Medulla oblongata (tissue), 1 donor: ENCODE data around the gene NPHP1.
"Not testable (repeated sequence)": the region's sequence is repeated elsewhere in the genome, so short reads cannot be mapped to it uniquely, and the experiment has no call there.

ENCODE experiments used
- DNase-seq: peaks from one replicate; pipeline ENCODE4 v3.0.0-alpha.2; 2015; ENCODE audit errors: extremely low spot score

NPHP1 gene

DNA sequence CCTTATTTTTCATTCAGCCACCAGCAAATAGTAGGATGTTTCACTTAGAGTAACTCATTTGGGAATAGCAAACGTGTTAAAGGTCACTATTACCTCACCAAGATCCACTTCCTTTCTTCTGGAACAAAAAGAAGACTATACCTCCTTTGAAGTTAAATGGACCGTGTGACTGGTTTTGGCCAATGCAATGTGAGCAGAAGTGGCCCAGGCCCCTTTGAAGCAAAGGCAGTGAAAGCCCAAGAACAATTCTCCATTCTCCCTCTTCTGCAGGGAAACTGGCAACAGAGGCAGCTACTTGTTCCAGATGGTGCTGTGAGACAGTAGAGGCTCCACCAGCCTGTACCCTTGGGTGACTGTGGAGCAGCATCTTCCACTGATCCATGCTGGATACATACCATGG, 77.9 kb downstream of the NPHP1 start:
- DNase-seq: peak; percentile 68

DNA sequence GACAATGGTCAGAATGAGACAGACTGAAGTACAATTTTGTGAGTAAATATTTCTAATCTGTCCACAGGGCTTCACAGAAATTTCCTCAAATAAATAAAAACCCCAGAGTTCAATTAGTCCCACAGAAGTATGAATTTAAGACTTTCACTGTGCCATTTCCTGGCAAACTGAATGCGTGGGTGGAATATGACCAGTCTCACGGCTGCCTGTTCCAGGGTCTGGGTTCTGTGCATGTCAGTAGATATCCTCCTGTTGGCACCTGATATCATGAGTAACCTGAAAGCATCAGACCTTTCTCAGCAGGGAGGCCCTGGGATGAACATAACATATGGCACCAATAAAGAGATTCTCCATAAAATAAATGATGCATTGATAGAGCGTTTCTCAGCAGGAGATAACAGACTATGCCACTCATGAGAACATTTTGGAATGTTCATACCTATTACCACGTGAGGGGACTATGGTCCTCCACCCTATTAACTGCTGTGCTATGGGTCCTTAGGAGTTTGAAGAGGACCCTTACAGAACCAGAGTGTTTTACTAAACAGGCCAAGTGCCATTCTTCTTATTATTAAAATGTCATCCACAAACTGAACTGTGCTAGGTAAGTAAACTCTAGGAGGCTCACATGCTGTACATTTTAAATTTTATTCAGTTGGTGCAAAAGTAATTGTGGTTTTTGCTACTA, 78.6 kb downstream of the NPHP1 start:
- DNase-seq: no peak

- DNase-seq: no peak
Observed at GRCh38 chr2:110124939-110125691, 79.7 kb downstream of the NPHP1 start.

GRCh38 chr2:110124038-110124825, 80.6 kb downstream of the NPHP1 start:
- no peak for DNase-seq

DNA sequence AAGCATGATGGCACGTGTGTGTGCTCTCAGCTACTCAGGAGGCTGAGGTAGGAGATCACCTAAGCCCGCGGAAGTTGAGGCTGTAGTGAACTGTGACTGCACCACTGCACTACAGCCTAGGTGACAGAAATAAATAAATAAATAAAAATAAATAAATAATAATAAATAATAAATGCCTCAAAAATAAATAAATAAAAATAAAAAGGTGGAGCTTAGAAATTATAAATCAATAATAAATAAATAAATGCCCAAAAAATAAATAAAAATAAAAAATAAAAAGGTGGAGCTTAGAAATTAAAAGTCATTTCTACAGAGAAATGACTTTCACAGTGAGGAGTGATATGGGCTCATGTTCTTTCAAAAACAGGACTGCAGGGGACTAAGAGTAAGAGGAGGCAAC, 83.2 kb downstream of the NPHP1 start:
- no peak for DNase-seq

- DNase-seq: no peak
Observed at GRCh38 chr2:110121052-110121334, 83.8 kb downstream of the NPHP1 start.

DNA sequence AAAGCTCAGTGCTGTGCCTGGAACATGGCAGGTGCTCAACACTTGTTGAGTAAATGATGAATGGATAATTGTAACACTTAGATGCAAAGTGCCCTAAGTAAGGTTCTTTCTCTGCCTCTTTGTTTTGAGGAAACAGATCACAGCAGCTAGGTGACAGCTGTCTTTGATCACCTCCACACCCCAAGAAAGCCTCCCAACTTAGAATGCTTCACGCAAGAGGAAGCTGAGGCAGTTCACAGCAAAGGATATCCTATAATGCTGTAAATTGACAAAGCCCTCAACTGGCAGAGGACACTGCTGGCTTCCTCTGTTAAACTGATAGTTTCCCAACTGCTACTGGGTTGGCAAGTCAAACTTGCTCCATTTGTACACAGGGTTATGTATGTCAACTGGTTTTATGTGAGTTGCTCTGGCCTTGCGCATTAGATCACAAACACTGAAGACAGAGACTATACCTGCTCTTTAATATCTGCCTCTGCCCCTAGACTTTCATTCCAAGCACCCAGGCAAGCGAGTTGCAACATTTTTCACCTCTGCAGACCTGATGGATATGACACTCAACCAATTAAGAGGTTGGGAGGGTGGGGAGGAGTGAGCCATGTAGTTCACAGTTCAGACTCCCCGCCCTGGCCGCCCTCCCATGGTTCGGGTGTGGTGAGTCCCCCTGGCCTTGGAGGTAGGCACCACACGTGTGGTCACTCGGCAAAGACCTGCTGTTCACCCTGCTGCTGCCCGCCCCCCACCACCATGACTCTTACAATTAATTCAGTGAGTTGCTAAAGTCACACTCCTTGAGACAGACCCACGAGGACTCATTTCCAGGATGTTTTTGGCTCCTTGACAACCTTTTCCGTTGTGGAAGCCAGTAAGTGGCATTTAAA, 84.4 kb downstream of the NPHP1 start:
- no peak for DNase-seq

GRCh38 chr2:110116033-110116710, 88.6 kb downstream of the NPHP1 start:
- DNase-seq: peak; percentile 55

DNA sequence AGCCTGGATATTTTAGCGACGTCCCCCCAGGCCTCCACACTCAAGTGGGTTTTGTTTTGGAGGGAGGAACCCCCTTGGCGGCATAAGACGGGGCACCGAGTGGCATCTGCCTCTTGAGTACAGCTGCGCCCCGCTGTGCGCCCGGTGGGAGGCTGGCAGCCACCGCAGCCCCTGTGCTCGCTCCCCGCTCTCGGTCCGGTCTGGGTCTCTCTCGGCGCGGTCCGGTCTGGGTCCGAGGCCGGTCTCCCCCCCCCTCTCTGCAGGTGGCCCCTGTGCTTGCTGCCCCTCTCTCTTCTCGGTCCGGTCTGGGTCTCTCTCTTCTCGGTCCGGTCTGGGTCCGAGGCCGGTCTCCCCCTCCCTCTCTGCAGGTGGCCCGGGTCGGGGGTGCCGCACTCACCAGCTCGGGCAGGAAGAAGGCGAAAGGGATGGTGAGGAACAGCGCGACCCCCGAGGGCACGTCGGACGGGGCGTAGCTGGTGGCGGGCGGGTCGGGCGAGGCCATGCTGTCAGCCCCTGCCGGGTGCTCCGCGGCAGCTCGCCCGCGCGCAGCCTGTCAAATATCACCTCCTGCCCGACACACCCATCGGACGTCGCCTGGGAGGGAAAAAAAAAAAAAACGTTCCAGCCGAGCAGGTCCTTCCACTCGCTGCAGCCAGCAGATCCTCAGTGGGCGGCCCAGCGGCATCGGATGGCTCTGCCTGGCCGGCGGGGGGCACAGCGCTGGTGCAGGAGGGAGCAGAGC, 89.4 kb downstream of the NPHP1 start, which contains the start of gene MALL:
Gene MALL, minus strand, starts transcription at position 532 of the 742 bp plus-strand sequence. Its CDS starts 30 bp downstream, at position 502.
- no peak for DNase-seq

DNA sequence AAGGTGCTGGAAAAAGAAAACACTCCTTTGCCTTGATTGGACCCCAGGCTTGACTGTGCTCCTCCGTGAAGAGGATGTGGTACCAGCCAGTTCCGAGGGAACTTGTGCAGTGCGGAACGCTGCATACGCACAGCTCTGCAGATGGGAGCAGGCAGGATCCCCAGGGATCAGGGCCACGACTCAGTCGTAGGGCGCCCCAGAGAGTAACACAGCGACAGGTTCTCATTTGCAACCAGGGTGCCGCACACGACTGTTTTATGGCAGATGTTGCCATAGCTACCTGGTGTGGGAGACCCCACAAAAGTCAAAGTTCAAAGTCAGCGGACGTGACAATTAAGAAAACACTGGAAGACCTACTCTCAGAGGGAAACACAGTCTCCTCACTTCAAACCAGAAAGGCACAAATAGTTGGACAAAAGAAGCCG, 90.0 kb downstream of the NPHP1 start:
- no peak for DNase-seq

DNA sequence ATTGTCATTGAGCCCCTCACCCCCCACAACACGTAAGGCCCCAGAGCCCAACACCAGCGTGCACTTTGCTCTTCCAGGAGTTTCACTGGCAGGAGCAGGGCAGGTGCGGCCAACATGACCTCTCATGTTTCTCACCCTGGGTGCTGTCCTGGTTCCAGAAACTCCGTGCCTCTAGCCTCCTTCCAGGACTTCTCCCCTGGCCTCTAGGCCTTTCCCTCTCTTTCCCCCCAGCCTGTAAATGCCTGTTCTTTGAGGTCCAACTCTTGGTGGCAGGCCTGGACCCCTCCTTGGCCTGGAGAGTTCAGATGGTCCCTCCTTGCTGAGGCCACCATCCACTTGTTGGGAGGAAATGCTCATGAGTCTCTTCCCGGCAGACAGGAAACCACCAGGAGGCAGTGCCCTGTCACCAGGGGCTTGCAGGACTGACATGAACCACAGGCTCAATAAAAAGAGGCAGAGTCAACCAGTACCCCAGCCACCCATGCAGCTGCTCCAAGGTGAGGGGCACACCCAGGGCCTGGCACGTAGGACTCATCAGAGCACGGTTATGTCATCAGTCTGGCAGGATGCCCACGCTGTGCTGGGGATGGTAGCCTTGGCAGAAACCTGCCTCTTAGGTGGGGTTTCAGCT, 90.7 kb downstream of the NPHP1 start:
- DNase-seq: no peak

DNA sequence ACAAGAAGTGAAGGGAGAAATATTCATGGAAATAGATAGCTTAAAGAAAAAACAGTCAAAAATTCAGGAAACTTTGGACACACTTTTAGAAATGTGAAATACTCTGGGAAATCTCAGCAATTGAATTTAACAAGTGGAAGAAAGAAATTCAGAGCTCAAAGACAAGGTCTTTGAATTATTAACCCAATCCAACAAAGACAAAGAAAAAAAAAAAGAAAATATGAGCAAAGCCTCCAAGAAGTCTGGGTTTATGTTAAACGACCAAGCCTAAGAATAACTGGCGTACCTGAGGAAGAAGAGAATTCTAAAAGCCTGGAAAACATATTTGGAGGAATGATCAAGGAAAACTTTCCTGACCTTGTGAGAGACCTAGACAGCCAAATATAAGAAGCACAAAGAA, 96.5 kb downstream of the NPHP1 start:
- DNase-seq: not testable (repeated sequence)

DNA sequence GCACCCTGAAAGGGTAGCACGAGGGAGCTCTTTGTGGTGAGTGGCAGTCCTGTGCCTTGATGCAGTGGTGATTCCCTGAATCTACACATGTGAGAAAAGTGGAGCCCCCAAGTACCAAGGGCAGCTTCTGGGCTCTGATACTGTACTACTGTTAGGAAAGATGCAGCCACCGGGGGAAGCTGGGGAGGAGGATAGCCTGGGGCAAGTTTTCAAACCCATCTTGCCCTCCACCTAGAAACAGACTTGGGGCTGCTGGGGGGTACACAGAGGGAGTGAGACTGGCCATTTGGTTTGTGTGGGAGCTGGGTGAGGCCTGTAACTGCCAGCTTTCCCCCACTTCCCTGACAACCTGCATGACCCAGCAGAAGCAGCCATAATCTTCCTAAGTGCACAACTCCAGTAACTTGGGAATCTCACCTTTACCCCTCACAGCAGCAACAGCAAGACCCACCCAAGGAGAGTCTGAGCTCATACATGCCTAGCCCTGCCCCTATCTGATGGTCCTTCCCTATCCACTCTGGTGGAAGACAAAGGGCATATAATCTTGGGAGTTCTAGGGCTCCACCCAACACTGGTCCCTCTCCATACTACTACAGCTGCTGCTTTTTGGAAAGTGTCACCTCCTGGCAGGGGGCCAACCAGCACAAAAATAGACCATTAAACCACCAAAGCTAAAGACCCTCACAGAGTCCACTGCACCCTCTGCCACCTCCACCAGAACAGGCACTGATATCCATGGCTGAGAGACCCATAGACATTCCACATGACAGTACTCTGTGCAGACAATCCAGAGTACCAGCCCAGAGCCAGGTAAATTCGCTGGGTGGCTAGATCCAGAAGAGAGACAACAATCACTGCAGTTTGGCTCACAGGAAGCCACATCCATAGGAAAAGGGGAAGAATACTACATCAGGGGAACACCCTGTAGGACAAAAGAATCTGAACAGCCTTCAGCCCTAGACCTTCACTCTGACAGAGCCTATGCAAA, 97.4 kb downstream of the NPHP1 start:
- no peak for DNase-seq

- DNase-seq: no peak
Observed at GRCh38 chr2:110106642-110107041, 98.2 kb downstream of the NPHP1 start.

DNA sequence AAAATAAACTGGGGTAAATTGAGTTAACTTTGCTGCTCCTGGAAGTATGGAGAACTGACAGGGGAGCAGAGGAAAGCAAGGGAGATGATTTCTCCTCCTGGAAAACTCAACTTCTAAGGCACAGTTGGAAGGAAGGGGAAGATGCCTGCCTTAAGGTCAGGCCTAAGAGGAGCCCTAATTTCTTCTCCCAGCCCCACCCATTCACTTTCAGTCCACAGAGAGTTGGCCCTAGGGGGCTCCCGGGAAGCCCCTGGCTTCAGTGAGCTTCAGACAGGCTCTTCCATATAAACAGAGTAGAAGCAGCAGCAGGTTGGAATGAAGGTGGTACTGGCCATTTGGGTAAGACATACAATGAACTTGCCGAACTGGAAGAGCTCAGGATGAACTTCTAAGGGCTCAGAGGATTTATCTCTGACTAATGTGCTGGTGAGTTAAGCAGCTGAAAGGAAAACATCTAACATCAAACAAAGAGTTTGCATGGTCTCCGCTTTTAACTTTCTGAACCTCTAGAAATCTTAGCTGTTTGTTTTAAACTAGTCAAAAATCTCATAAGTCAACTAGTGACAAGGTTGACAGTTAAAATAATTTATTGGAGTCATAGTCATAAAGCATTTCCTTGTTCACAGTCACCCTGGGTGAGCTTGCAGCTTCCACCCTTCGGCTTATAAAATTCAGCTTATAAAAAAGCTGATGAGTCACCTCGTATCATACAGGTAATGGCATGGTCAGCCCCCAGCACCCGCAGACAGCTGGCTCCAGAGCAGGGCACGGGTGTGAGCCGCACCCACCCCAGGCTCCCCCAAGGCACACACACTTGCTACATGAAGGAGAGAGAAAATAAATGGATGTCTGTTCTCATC, 99.0 kb downstream of the NPHP1 start:
- DNase-seq: no peak

DNA sequence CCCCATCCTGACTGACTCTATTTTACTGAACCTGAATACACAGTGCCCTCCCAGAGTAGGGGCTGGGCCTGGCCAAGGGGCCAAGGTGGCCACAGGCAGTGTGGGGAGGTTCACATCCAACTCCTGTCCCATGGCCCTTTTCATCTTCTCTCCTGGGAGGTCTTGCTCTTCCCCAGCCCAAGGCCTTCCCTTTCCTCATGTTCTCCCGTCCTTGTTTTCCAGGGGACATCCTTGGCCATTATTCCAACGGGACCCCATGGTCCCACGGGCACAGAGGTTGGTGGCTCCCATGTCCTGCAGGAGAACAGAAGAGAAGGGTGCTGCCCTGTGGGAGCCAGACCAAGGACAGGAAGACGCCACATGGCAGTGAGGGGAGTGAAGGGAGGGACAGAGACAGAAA, 99.6 kb downstream of the NPHP1 start:
- DNase-seq: no peak

DNA sequence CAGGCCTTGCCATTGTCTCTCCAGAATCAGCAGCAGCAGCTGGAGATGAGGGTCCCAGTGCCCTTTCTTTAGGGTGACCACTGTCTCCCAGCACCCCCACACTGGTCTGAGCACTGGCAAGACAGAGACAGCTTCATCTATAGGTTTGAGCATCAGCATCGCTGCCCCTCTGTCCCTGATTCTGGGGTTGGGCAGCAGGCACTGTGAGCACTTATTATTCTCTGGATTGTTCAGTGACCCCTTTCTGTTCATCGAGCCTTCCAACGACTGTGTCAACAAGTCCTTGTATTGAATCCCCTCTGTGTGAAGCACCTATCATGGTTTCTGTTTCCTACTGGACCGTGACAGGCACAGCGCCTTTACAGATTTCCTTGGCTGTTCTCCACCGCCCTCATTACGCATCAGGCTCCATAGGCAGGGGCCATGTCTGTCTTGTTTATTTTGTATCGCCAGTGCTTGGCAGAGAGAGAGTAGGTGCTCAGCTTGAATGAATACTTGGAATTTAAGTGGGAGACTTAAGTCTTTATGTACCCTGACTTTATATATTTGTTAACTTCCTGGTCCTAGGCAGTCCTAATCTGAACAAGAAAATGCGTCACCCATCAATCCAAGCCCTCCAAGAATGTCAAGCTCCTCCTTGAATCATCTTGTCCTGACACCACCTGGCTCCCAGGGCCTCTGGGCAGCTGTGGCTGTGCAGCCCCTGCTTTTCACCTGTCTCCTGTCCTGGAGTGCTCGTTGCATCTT, 100.6 kb downstream of the NPHP1 start:
- DNase-seq: no peak
